ENCODE data around the gene ALDH3A2.
A peak's percentile ranks its signal among the peaks of the same experiment; 100 is the strongest.

ALDH3A2 gene

GRCh38 chr17:19717031-19717360, 68.4 kb downstream of the ALDH3A2 start:
- no peak for DNase-seq

GRCh38 chr17:19717411-19717908, 68.9 kb downstream of the ALDH3A2 start:
- DNase-seq: no peak

GRCh38 chr17:19718041-19718612, 69.6 kb downstream of the ALDH3A2 start:
- no peak for DNase-seq

- no peak for DNase-seq
These were observed 70.2 kb downstream of the ALDH3A2 start for GRCh38 chr17:19718613-19719354.

- no peak for DNase-seq
These were observed 71.0 kb downstream of the ALDH3A2 start for GRCh38 chr17:19719355-19720209.

GRCh38 chr17:19720210-19720475, 71.6 kb downstream of the ALDH3A2 start:
- DNase-seq: no peak

- no peak for DNase-seq
These were observed 72.3 kb downstream of the ALDH3A2 start for GRCh38 chr17:19720631-19721426.

- DNase-seq: no peak
These were observed 75.4 kb downstream of the ALDH3A2 start for GRCh38 chr17:19723964-19724363.

GRCh38 chr17:19724501-19725420, 76.2 kb downstream of the ALDH3A2 start:
- DNase-seq: peak; percentile 49

- DNase-seq: no peak
These were observed 76.9 kb downstream of the ALDH3A2 start for GRCh38 chr17:19725486-19725885.

GRCh38 chr17:19726631-19727376, 78.3 kb downstream of the ALDH3A2 start:
- no peak for DNase-seq

Measured in activated T-cell treated with anti-CD3 and anti-CD28 coated beads, Interleukin-2, amount 50 U/mL, for 1 hour (primary cell).